Measurements from ENCODE around the gene ELF4. TPM values are rescaled to one million over a fixed set of nuclear protein-coding genes. Genes with fewer than 3 reads are reported as not detected.

ELF4 gene
- total and polyA plus RNA-seq, 9 of the 15 experiments (the other 6 are each of a cell fraction or from before 2014, with no cell fraction given): 5.9 to 55.8 (median 25.2) TPM

- TF ChIP-seq ZNF280A (IDR thresholded peaks at IDR 0.05; ENCODE audit: low read depth, partially characterized antibody) (no peak), YBX1 (IDR thresholded peaks at IDR 0.05) (no peak), STAT5A (IDR thresholded peaks at IDR 0.05; ENCODE audit: borderline replicate concordance, low read length) (no peak), SFPQ (IDR thresholded peaks at IDR 0.05; ENCODE audit: low read depth, low read length) (no peak), GATAD2B (IDR thresholded peaks at IDR 0.05; ENCODE audit: borderline replicate concordance) (no peak), MIER1 (IDR thresholded peaks at IDR 0.05; ENCODE audit: low read depth) (no peak), NR2F6 (CRISPR knock-in tag; IDR thresholded peaks at IDR 0.05) (no peak), ZNF584 (CRISPR knock-in tag; IDR thresholded peaks at IDR 0.05; ENCODE audit: low read depth) (no peak), RBM39 (optimal IDR thresholded peaks at IDR 0.05; ENCODE audit: low read depth, low read length) (no peak), GABPB1 (CRISPR knock-in tag; IDR thresholded peaks at IDR 0.05) (peak; percentile 79), ZNF592 (IDR thresholded peaks at IDR 0.05) (peak; percentile 76), SRSF1 (IDR thresholded peaks at IDR 0.05; ENCODE audit: low read depth, low read length) (no peak), NRF1 (conservative IDR thresholded peaks at IDR 0.05 in 1 of 2, IDR thresholded peaks at IDR 0.05 in 1 of 2) (peak; percentile 37 to 39; a peak in 3 of 4 replicates), ZNF384 (IDR thresholded peaks at IDR 0.05; ENCODE audit: low read depth, low read length) (no peak), MEF2D (tag; conservative IDR thresholded peaks at IDR 0.05; ENCODE audit: low read depth) (no peak), RFX5 (IDR thresholded peaks at IDR 0.05; ENCODE audit: low read depth, low read length) (no peak), DACH1 (IDR thresholded peaks at IDR 0.05; ENCODE audit: partially characterized antibody) (no peak)
These were observed 49.9 kb downstream of the ELF4 start (continued) for GRCh38 chrX:130060122-130061069.

Measured in K562 (cell line).